Embryonic facial prominence (tissue), 1 donor: Measurements from ENCODE around the gene FAM222A.

Experiments
- DNase-seq: peaks from one replicate; pipeline ENCODE4 v3.0.0-alpha.2; 2016; ENCODE audit errors: extremely low spot score

FAM222A gene

GRCh38 chr12:109760031-109760929, 46.7 kb downstream of the FAM222A start:
- DNase-seq: no peak

GRCh38 chr12:109760930-109761921, 47.6 kb downstream of the FAM222A start:
- DNase-seq: no peak

DNA sequence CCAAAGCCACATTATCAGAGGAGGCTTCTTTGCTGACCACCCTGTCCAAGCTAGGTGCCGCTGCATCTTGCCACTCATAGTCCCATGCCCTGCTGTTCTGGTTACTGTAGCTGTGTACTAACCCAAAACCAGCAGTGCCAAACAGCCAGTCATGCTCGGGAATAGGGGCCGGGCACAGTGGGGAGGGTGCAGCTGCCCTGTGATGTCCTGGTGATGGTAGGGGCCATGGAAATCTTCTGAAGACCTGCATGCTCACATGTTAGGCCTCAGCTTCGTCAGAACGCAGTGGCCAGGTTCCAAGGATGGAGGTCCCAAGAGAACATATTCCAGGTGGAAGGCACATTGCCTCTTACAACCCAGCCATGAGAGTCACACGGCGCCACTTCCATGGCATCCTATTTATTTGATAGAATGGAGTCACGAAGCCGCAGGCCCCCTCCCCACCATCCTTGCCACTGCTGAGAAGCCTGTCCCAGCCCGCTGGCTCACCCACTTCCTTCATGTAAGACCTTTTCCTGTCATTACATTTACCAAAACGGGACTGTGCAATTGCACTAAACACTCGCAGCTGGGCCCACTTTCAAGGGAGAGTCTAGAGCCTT, 48.5 kb downstream of the FAM222A start:
- no peak for DNase-seq

DNA sequence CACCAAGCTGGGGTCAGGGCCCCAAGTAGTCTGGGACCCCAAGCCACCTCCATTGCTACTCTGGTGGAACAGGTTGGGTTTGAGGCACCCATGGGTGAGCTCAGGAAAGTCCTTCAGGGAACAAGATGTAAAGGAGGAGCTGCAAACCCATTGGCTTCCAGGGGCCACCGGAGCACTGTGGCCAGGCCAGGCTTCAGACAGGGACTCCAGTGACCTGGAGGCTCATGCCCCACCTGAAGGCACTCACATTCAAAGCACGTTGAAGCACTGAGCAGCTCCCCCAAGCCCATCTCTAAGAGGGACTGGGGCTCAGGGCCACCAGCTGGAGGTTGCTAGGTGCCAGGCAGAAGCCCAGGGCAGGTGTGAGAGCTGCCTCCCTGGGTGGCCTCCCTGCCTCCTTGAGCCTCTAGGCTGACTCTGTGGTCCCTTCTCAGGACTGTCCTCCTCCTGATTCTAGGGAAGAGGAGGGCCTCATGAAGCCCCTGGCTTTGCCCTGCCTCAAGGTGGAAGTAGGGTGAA, 49.1 kb downstream of the FAM222A start:
- DNase-seq: no peak

DNA sequence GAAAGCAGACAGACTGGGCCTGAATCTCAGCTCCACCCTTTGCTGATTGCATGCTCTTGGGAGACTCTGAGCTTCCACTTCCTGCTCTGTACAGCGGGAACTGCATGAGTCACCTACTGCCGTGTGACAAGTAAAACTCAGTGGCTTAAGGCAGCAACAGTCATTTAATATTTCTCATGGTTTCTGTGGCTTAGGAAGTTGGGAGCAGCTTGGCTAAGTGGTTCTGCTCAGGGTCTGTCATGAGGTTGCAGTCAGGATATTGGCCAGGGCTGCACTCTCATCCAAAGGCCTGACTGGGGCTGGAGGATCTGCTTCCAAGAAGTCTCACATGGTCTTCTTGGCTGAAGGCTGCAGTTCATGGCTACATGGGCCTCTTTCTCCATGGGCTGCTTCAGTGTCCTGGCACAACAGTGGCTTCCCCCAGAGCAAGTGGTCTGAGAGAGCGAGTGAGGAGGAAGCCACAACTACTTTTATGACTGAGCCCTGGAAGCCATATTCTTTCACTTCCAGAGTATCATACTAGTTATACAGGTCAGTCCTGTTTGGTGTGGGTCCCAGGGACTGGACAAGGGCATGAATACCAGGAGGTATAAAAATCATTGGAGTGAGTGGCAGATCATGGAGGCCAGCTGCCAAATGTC, 49.7 kb downstream of the FAM222A start:
- no peak for DNase-seq

GRCh38 chr12:109764123-109764522, 50.5 kb downstream of the FAM222A start:
- no peak for DNase-seq

DNA sequence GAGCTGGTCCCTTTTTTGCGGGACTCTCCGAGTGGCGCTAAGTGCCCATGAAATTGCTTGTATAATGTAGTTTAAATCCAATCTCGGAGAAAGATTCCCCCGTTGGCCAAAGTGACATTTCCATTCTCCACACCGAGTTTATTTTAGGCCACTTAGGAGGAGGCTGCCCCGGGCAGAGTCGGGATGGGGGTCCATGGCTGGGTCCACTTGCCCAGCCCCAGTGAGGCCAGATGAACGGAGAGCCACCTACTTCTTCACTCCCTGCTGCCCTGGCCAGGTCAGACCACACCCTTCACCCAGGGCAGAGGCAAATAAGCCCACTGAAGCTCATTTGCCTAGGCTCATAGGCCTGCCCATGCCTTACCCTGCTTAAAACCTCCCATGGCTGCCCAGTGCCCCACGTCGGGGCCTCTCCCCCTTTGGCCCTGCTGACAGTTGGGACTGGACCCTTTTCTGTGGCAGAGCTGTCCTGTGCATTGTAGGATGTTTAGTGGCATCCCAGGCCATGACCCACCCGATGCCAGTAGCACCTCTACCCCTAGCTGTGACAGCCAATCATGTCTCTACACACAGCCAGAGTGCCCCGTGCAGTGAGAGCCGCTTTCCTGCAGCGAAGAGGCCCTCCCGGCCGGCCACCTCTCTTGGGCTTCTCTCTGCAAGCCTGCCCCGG, 51.3 kb downstream of the FAM222A start:
- no peak for DNase-seq

- no peak for DNase-seq
Measured at GRCh38 chr12:109765446-109765810, 51.8 kb downstream of the FAM222A start.

GRCh38 chr12:109766251-109766778, 52.7 kb downstream of the FAM222A start:
- no peak for DNase-seq

DNA sequence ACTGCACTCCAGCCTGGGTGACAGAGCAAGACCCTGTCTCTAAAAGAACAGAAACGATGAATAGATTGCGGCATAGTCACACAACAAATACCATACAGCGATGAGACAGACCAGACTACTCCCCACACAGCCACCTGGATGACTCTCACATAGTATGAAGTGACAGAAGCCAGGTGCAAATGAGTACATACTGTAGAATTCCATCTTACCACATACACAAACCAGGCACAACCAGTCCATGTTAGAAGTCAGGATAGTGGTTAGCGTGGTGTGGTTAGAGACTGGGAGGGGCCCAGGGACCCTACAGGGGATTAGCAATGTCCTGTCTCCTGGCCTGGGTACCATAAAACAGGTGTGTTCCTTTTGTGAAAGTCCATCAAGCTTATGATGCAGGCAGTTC, 53.8 kb downstream of the FAM222A start:
- no peak for DNase-seq

- no peak for DNase-seq
Measured at GRCh38 chr12:109767991-109768900, 54.6 kb downstream of the FAM222A start.

- no peak for DNase-seq
Measured at GRCh38 chr12:109768901-109769670, 55.5 kb downstream of the FAM222A start.

GRCh38 chr12:109770104-109770860, 56.7 kb downstream of the FAM222A start:
- no peak for DNase-seq

- no peak for DNase-seq
Measured at GRCh38 chr12:109770861-109771670, 57.4 kb downstream of the FAM222A start.

GRCh38 chr12:109771746-109772621, 58.4 kb downstream of the FAM222A start:
- DNase-seq: no peak
